ENCODE measurements around the gene FTO. TPM values are rescaled to one million over a fixed set of nuclear protein-coding genes. Genes with fewer than 3 reads are reported as not detected.

Gene FTO
- total RNA-seq, 4 donors from 2014 or later: 70.9 to 89.7 (median 86.8) TPM

GRCh38 chr16:54140788-54141136 lies 436.8 kb downstream of the FTO start:
- TF ChIP-seq CTCF (IDR thresholded peaks at IDR 0.05): no peak
- ATAC-seq (ENCODE audit: low FRiP score): no peak
- no peak for DNase-seq (ENCODE audit: low spot score)

GRCh38 chr16:54142787-54143186 lies 438.8 kb downstream of the FTO start:
- DNase-seq (ENCODE audit: low spot score) (no peak), ATAC-seq (ENCODE audit: low FRiP score) (no peak)
- TF ChIP-seq CTCF (IDR thresholded peaks at IDR 0.05): no peak

- TF ChIP-seq CTCF (IDR thresholded peaks at IDR 0.05): no peak
- no peak for DNase-seq (ENCODE audit: low spot score)
- ATAC-seq (ENCODE audit: low FRiP score): no peak
Observed at GRCh38 chr16:54143410-54143809, 439.5 kb downstream of the FTO start.

- no peak for TF ChIP-seq CTCF (IDR thresholded peaks at IDR 0.05)
- no peak for DNase-seq (ENCODE audit: low spot score)
- no peak for ATAC-seq (ENCODE audit: low FRiP score)
Observed at GRCh38 chr16:54143934-54144571, 440.1 kb downstream of the FTO start.

- ATAC-seq (ENCODE audit: low FRiP score) (no peak), DNase-seq (ENCODE audit: low spot score) (no peak)
- TF ChIP-seq CTCF (IDR thresholded peaks at IDR 0.05): no peak
Observed at GRCh38 chr16:54144572-54144947, 440.6 kb downstream of the FTO start.

GRCh38 chr16:54145881-54146280 lies 441.9 kb downstream of the FTO start:
- DNase-seq (ENCODE audit: low spot score): no peak
- ATAC-seq (ENCODE audit: low FRiP score): no peak
- no peak for TF ChIP-seq CTCF (IDR thresholded peaks at IDR 0.05)

GRCh38 chr16:54148974-54149373 lies 445.0 kb downstream of the FTO start:
- DNase-seq (ENCODE audit: low spot score) (no peak), ATAC-seq (ENCODE audit: low FRiP score) (no peak)
- TF ChIP-seq CTCF (IDR thresholded peaks at IDR 0.05): no peak

Measured in omental fat pad (tissue), 4 donors.